Mesenchymal stem cell (in vitro differentiated cells and primary cell): ENCODE data around the gene PRKG1.

ENCODE experiments used
- DNase-seq: peaks from one replicate; pipeline ENCODE4 v3.0.0-alpha.2; 2013
- H2AFZ ChIP-seq: one replicate; pipeline ENCODE4 v1.6.1; 2013; ENCODE audit warnings: low read depth, mild to moderate bottlenecking, control low read depth, inconsistent platforms, low read length, moderate library complexity
- H2AK5ac ChIP-seq: 2 replicates; pipeline ENCODE4 v1.6.1; 2013; ENCODE audit warnings: low read length, moderate library complexity, mild to moderate bottlenecking, inconsistent platforms; ENCODE audit not compliant: severe bottlenecking
- H2BK120ac ChIP-seq: one replicate; pipeline ENCODE4 v1.6.1; 2013; ENCODE audit warnings: low read depth, mild to moderate bottlenecking, inconsistent platforms, low read length, moderate library complexity
- H2BK12ac ChIP-seq, 2 experiments: one replicate each; pipeline ENCODE4 v1.6.1; 2013; ENCODE audit warnings: inconsistent platforms in 2 of 2, low read length in 2 of 2, mild to moderate bottlenecking in 2 of 2, moderate library complexity in 2 of 2, control low read depth in 1 of 2
- H2BK15ac ChIP-seq: one replicate; pipeline ENCODE4 v1.6.1; 2013; ENCODE audit warnings: mild to moderate bottlenecking, low read depth, inconsistent platforms; ENCODE audit not compliant: poor library complexity, severe bottlenecking
- H2BK5ac ChIP-seq: 2 replicates; pipeline ENCODE4 v1.6.1; 2013; ENCODE audit warnings: low read depth, mild to moderate bottlenecking, low read length, control low read depth, inconsistent platforms; ENCODE audit not compliant: poor library complexity, severe bottlenecking
- H3K14ac ChIP-seq, 2 experiments: one replicate each; pipeline ENCODE4 v1.6.1; 2013; ENCODE audit warnings: inconsistent platforms in 2 of 2, low read length in 2 of 2, control low read depth in 1 of 2, mild to moderate bottlenecking in 1 of 2, moderate library complexity in 1 of 2
- H3K18ac ChIP-seq, 2 experiments: one replicate each; pipeline ENCODE4 v1.6.1; 2013; ENCODE audit warnings: inconsistent platforms in 2 of 2, low read length in 2 of 2, control low read depth in 1 of 2, low read depth in 1 of 2, mild to moderate bottlenecking in 1 of 2
- H3K23ac ChIP-seq, 2 experiments: one replicate each; pipeline ENCODE4 v1.6.1; 2013; ENCODE audit warnings: inconsistent platforms in 2 of 2, low read length in 2 of 2, mild to moderate bottlenecking in 2 of 2, moderate library complexity in 2 of 2, control low read depth in 1 of 2
- H3K27ac ChIP-seq: 2 replicates; pipeline ENCODE4 v1.5.1; 2013; ENCODE audit warnings: mild to moderate bottlenecking, moderate library complexity, low read length, control low read depth, inconsistent platforms; ENCODE audit not compliant: poor library complexity, severe bottlenecking
- H3K27me3 ChIP-seq, 2 experiments: 2 replicates each; pipeline versions ENCODE4 v1.6.1 to v1.7.0; 2013; ENCODE audit warnings: low read length in 2 of 2, mild to moderate bottlenecking in 2 of 2, moderate library complexity in 2 of 2, control low read depth in 1 of 2, inconsistent platforms in 1 of 2; ENCODE audit not compliant: control insufficient read depth in 1 of 2, insufficient read depth in 1 of 2
- H3K36me3 ChIP-seq, 2 experiments: 2 replicates each; pipeline versions ENCODE4 v1.6.1 to v1.7.0; 2013; ENCODE audit warnings: low read length in 2 of 2, control low read depth in 1 of 2, inconsistent platforms in 1 of 2, low read depth in 1 of 2, mild to moderate bottlenecking in 1 of 2; ENCODE audit not compliant: insufficient read depth in 2 of 2, control insufficient read depth in 1 of 2
- H3K4ac ChIP-seq, 2 experiments: one replicate each; pipeline ENCODE4 v1.6.1; 2013; ENCODE audit warnings: inconsistent platforms in 2 of 2, low read length in 2 of 2, mild to moderate bottlenecking in 2 of 2, moderate library complexity in 2 of 2, control low read depth in 1 of 2, low read depth in 1 of 2
- H3K4me1 ChIP-seq: 2 replicates; pipeline ENCODE4 v1.6.1; 2013; ENCODE audit warnings: low read depth, low read length, control low read depth; ENCODE audit not compliant: control insufficient read depth, insufficient read depth
- H3K4me2 ChIP-seq: 2 replicates; pipeline ENCODE4 v1.6.1; 2013; ENCODE audit warnings: low read length, mild to moderate bottlenecking, inconsistent platforms; ENCODE audit not compliant: poor library complexity, severe bottlenecking
- H3K4me3 ChIP-seq, 2 experiments: 2 replicates each; pipeline versions ENCODE4 v1.5.1 to v1.7.0; 2013; ENCODE audit warnings: low read length in 2 of 2, mild to moderate bottlenecking in 2 of 2, control low read depth in 1 of 2, low read depth in 1 of 2; ENCODE audit not compliant: insufficient read depth in 1 of 2
- H3K79me1 ChIP-seq: replicated peaks from 2 replicates; pipeline ENCODE4 v1.6.1; 2013; ENCODE audit warnings: mild to moderate bottlenecking, control low read depth, low read length, inconsistent platforms; ENCODE audit not compliant: poor library complexity, severe bottlenecking
- H3K9ac ChIP-seq: 2 replicates; pipeline ENCODE4 v1.7.0; 2013; ENCODE audit warnings: mild to moderate bottlenecking, low read length, moderate library complexity
- H3K9me3 ChIP-seq: 2 replicates; pipeline ENCODE4 v1.7.0; 2013; ENCODE audit warnings: mild to moderate bottlenecking, low read length; ENCODE audit not compliant: control insufficient read depth
- H4K8ac ChIP-seq: one replicate; pipeline ENCODE4 v1.6.1; 2013; ENCODE audit warnings: inconsistent platforms, mild to moderate bottlenecking, low read length, moderate library complexity
- H4K91ac ChIP-seq: one replicate; pipeline ENCODE4 v1.6.1; 2013; ENCODE audit warnings: mild to moderate bottlenecking, low read length, inconsistent platforms
- WGBS: methylation state at CpG from one replicate; pipeline ENCODE4 v1.1.7; 2013; ENCODE audit warnings: mixed read lengths; 5-methylcytosine and 5-hydroxymethylcytosine counted together

The PRKG1 gene

GRCh38 chr10:51666456-51666855 lies 592.2 kb downstream of the PRKG1 start:
- Histone ChIP-seq H4K8ac (no peak overlapping the region), H3K9ac (no peak overlapping the region), H3K18ac (no peak overlapping the region), H3K9me3 (peaks cover 5% of the 10 kb centered on the region), H3K79me1 (no peaks in the 10 kb centered on the region), H3K4me3 (no peak overlapping the region), H2BK12ac (no peak overlapping the region), H3K27me3 (no peaks in the 10 kb centered on the region), H3K23ac (no peak overlapping the region), H3K4ac (no peak overlapping the region), H3K14ac (no peak overlapping the region), H2AK5ac (no peak overlapping the region), H4K91ac (no peak overlapping the region), H3K4me1 (no peaks in the 10 kb centered on the region), H3K27ac (no peak overlapping the region), H3K4me2 (no peak overlapping the region), H2BK5ac (no peak overlapping the region), H2BK120ac (no peak overlapping the region), H2AFZ (no peak overlapping the region), H2BK15ac (no peak overlapping the region), H3K36me3 (no peaks in the 10 kb centered on the region)
- DNase-seq: no peak

GRCh38 chr10:51667678-51668335 lies 593.5 kb downstream of the PRKG1 start:
- Histone ChIP-seq H3K9me3 (peaks cover 17% of the 10 kb centered on the region), H3K27me3 (no peaks in the 10 kb centered on the region), H4K8ac (no peak overlapping the region), H3K4me3 (no peak overlapping the region), H4K91ac (no peak overlapping the region), H3K14ac (no peak overlapping the region), H3K4me1 (no peaks in the 10 kb centered on the region), H2BK5ac (no peak overlapping the region), H2AFZ (no peak overlapping the region), H2BK12ac (no peak overlapping the region), H3K79me1 (no peaks in the 10 kb centered on the region), H3K9ac (no peak overlapping the region), H2AK5ac (no peak overlapping the region), H3K4me2 (no peak overlapping the region), H2BK120ac (no peak overlapping the region), H3K36me3 (no peaks in the 10 kb centered on the region), H3K18ac (no peak overlapping the region), H3K4ac (no peak overlapping the region), H3K23ac (no peak overlapping the region), H3K27ac (no peak overlapping the region), H2BK15ac (no peak overlapping the region)
- WGBS: 0% methylated on average over 1 of the region's 1 CpG
- peak; percentile 20 for DNase-seq

GRCh38 chr10:51668336-51668689 lies 594.0 kb downstream of the PRKG1 start:
- no peaks in the 10 kb centered on the region for H3K27me3 ChIP-seq
- H2BK5ac ChIP-seq: no peak overlapping the region
- no peak overlapping the region for H3K4me2 ChIP-seq
- H3K18ac ChIP-seq: no peak overlapping the region
- no peak overlapping the region for H2BK15ac ChIP-seq
- H2BK120ac ChIP-seq: no peak overlapping the region
- no peak overlapping the region for H4K91ac ChIP-seq
- H3K36me3 ChIP-seq: no peaks in the 10 kb centered on the region
- no peaks in the 10 kb centered on the region for H3K79me1 ChIP-seq
- H3K14ac ChIP-seq: no peak overlapping the region
- H3K9me3 ChIP-seq: peaks cover 20% of the 10 kb centered on the region
- no peak overlapping the region for H2AK5ac ChIP-seq
- H3K23ac ChIP-seq: no peak overlapping the region
- H3K4ac ChIP-seq: no peak overlapping the region
- no peak overlapping the region for H2AFZ ChIP-seq
- H3K4me3 ChIP-seq: no peak overlapping the region
- DNase-seq: no peak
- no peaks in the 10 kb centered on the region for H3K4me1 ChIP-seq
- no peak overlapping the region for H4K8ac ChIP-seq
- H2BK12ac ChIP-seq: no peak overlapping the region
- no peak overlapping the region for H3K27ac ChIP-seq
- H3K9ac ChIP-seq: no peak overlapping the region

DNA sequence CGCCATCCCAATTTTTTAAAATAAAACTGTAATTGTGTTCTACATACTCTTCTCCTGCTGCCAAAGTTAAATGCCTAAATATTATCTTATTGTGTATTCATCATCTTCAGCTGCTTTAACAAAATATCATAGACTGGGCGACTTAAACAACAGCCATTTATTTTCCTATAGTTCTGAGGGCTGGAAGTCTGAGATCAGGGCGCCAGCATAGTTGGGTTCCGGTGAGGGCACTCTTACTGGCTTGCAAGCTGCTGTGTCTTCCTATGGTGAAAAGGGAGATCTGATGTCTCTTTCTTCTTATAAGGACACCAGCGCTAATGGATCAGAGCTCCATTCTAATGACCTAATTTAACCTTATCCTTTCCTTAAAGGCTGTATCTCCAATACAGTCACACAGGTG lies 594.8 kb downstream of the PRKG1 start:
- Histone ChIP-seq H3K36me3 (no peaks in the 10 kb centered on the region), H4K91ac (no peak overlapping the region), H3K27me3 (no peaks in the 10 kb centered on the region), H3K4me3 (no peak overlapping the region), H3K4me1 (no peaks in the 10 kb centered on the region), H3K14ac (no peak overlapping the region), H3K23ac (no peak overlapping the region), H3K27ac (no peak overlapping the region), H2BK120ac (no peak overlapping the region), H2AFZ (no peak overlapping the region), H2BK5ac (no peak overlapping the region), H2BK15ac (no peak overlapping the region), H3K9me3 (peaks cover 20% of the 10 kb centered on the region), H3K4me2 (no peak overlapping the region), H3K18ac (no peak overlapping the region), H2AK5ac (no peak overlapping the region), H3K4ac (no peak overlapping the region), H2BK12ac (no peak overlapping the region), H3K79me1 (no peaks in the 10 kb centered on the region), H4K8ac (no peak overlapping the region), H3K9ac (no peak overlapping the region)
- 100% methylated on average over 2 of the region's 5 CpGs for WGBS
- DNase-seq: no peak
